Measurements from ENCODE around the gene ITGAD.

ITGAD gene

DNA sequence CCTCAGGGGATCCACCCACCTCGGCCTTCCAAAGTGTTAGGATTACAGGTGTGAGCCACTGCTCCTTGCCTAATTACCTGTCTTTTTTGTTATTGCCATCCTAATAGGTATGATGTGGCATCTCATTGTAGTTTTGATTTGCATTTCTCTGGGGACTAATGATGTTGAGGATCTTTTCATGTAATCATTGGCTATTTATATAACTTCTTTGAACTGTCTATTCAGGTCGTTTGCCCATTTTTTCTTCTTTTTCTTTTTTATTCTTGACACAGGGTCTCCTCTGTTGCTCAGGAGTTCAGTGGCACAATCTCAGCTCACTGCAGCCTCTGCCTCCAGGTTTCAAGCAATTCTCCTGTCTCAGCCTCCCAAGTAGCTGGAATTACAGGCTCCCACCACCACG lies 77.5 kb downstream of the ITGAD start:
- no peak for TF ChIP-seq TCF12 (IDR thresholded peaks at IDR 0.05; ENCODE audit: low read depth)

GRCh38 chr16:31471241-31471874 lies 78.2 kb downstream of the ITGAD start:
- TF ChIP-seq USF1 (IDR thresholded peaks at IDR 0.05): no peak
- TF ChIP-seq CEBPB (IDR thresholded peaks at IDR 0.05): no peak
- no peak for TF ChIP-seq TCF12 (IDR thresholded peaks at IDR 0.05; ENCODE audit: low read depth)
- TF ChIP-seq EP300 (IDR thresholded peaks at IDR 0.05; ENCODE audit: borderline replicate concordance): no peak
- TF ChIP-seq FOXM1 (IDR thresholded peaks at IDR 0.05; ENCODE audit: borderline replicate concordance, low read depth): no peak
- no peak for TF ChIP-seq YY1 (IDR thresholded peaks at IDR 0.05; ENCODE audit: low read depth)
- no peak for TF ChIP-seq EGR1 (IDR thresholded peaks at IDR 0.05)
- no peak for TF ChIP-seq NFIC (IDR thresholded peaks at IDR 0.05)
- no peak for TF ChIP-seq TAF1 (IDR thresholded peaks at IDR 0.05; ENCODE audit: low read depth)
- TF ChIP-seq, protein P1, sequence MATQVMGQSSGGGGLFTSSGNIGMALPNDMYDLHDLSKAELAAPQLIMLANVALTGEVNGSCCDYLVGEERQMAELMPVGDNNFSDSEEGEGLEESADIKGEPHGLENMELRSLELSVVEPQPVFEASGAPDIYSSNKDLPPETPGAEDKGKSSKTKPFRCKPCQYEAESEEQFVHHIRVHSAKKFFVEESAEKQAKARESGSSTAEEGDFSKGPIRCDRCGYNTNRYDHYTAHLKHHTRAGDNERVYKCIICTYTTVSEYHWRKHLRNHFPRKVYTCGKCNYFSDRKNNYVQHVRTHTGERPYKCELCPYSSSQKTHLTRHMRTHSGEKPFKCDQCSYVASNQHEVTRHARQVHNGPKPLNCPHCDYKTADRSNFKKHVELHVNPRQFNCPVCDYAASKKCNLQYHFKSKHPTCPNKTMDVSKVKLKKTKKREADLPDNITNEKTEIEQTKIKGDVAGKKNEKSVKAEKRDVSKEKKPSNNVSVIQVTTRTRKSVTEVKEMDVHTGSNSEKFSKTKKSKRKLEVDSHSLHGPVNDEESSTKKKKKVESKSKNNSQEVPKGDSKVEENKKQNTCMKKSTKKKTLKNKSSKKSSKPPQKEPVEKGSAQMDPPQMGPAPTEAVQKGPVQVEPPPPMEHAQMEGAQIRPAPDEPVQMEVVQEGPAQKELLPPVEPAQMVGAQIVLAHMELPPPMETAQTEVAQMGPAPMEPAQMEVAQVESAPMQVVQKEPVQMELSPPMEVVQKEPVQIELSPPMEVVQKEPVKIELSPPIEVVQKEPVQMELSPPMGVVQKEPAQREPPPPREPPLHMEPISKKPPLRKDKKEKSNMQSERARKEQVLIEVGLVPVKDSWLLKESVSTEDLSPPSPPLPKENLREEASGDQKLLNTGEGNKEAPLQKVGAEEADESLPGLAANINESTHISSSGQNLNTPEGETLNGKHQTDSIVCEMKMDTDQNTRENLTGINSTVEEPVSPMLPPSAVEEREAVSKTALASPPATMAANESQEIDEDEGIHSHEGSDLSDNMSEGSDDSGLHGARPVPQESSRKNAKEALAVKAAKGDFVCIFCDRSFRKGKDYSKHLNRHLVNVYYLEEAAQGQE (IDR thresholded peaks at IDR 0.05; ENCODE audit: low read depth): no peak
- no peak for TF ChIP-seq ZBTB7A (IDR thresholded peaks at IDR 0.05; ENCODE audit: low read depth)
- TF ChIP-seq RAD21 (IDR thresholded peaks at IDR 0.05; ENCODE audit: low read depth): no peak
- no peak for TF ChIP-seq TEAD4 (IDR thresholded peaks at IDR 0.05)
- TF ChIP-seq MAX (IDR thresholded peaks at IDR 0.05): no peak

DNA sequence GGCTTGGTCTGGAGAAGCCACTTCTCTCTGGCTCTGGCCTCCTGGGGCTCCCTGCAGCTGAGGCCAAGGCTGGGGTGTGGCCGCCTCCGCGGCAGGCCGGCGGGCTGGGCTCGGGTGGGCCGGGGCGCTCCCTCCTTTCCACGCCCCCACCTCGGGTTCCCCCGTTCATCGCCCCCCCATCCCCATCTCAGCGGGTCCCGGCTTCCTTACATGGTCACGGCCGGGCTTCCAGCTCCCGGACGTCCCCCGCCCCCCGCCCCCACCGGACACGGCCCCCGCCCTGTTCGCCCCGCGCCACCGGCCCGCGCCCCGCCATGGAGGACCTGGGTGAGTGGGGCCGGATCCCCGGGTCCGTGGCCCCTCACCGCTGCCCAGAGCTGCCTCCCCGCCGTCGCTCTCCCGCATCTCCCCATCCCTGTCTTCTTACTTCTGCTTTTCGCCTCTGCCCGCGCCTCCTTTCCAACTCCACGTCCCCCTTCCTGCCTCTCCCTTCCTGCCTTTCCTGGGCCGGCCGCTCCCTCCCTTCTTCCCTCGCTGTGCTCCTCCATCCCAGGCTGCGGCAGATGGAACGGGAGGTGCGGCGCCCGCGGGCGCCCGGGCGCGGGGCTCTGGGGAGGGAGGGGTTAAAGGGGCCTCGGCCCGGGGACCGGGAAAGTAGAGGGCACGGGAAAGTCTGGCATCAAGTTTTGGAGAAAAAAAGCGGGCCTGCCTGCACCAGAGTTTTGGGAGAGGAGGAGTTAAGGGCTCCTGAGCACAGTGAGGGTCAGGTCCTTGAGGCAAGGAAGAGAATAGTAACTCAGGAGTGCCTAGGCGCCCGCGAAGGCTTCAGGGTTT lies 79.0 kb downstream of the ITGAD start, which contains the start of gene TGFB1I1:
Gene TGFB1I1, plus strand, starts transcription at position 278 of the 834 bp plus-strand sequence. Its CDS starts 37 bp downstream, at position 315.
- TF ChIP-seq YY1 (IDR thresholded peaks at IDR 0.05; ENCODE audit: low read depth): peak; percentile 23; the same call in 1 of the 2 replicates
- no peak for TF ChIP-seq ZBTB7A (IDR thresholded peaks at IDR 0.05; ENCODE audit: low read depth)
- TF ChIP-seq TAF1 (IDR thresholded peaks at IDR 0.05; ENCODE audit: low read depth): 0 out of 2 replicates have a peak, but pooled peaks have one; percentile 38
- TF ChIP-seq FOXM1 (IDR thresholded peaks at IDR 0.05; ENCODE audit: borderline replicate concordance, low read depth): no peak

GRCh38 chr16:31472709-31473203 lies 79.6 kb downstream of the ITGAD start:
- no peak for TF ChIP-seq EP300 (IDR thresholded peaks at IDR 0.05; ENCODE audit: borderline replicate concordance)
- peak; percentile 42; the same call in 1 of the 2 replicates for TF ChIP-seq RAD21 (IDR thresholded peaks at IDR 0.05; ENCODE audit: low read depth)
- no peak for TF ChIP-seq CREB1 (IDR thresholded peaks at IDR 0.05; ENCODE audit: low read depth)
- TF ChIP-seq TAF1 (IDR thresholded peaks at IDR 0.05; ENCODE audit: low read depth): peak; percentile 44
- TF ChIP-seq MAX (IDR thresholded peaks at IDR 0.05): peak; percentile 19; the same call in 1 of the 2 replicates
- TF ChIP-seq USF1 (IDR thresholded peaks at IDR 0.05): no peak
- TF ChIP-seq TEAD4 (IDR thresholded peaks at IDR 0.05): no peak
- peak; percentile 90 for TF ChIP-seq NFIC (IDR thresholded peaks at IDR 0.05)
- peak; percentile 22; the same call in 1 of the 2 replicates for TF ChIP-seq TCF12 (IDR thresholded peaks at IDR 0.05; ENCODE audit: low read depth)
- TF ChIP-seq ZBTB7A (IDR thresholded peaks at IDR 0.05; ENCODE audit: low read depth): no peak
- TF ChIP-seq EGR1 (IDR thresholded peaks at IDR 0.05): no peak
- TF ChIP-seq, protein P1 (IDR thresholded peaks at IDR 0.05; ENCODE audit: low read depth): no peak
- TF ChIP-seq FOXM1 (IDR thresholded peaks at IDR 0.05; ENCODE audit: borderline replicate concordance, low read depth): peak; percentile 85
- TF ChIP-seq YY1 (IDR thresholded peaks at IDR 0.05; ENCODE audit: low read depth): peak; percentile 49; the same call in 1 of the 2 replicates
- no peak for TF ChIP-seq CEBPB (IDR thresholded peaks at IDR 0.05)

- TF ChIP-seq FOXM1 (IDR thresholded peaks at IDR 0.05; ENCODE audit: borderline replicate concordance, low read depth) (no peak), CEBPB (IDR thresholded peaks at IDR 0.05) (no peak), USF1 (IDR thresholded peaks at IDR 0.05) (no peak), TEAD4 (IDR thresholded peaks at IDR 0.05) (no peak), EP300 (IDR thresholded peaks at IDR 0.05; ENCODE audit: borderline replicate concordance) (no peak), RAD21 (IDR thresholded peaks at IDR 0.05; ENCODE audit: low read depth) (no peak), CREB1 (IDR thresholded peaks at IDR 0.05; ENCODE audit: low read depth) (no peak), EGR1 (IDR thresholded peaks at IDR 0.05) (no peak), TCF12 (IDR thresholded peaks at IDR 0.05; ENCODE audit: low read depth) (no peak)
- TF ChIP-seq, protein P1 (IDR thresholded peaks at IDR 0.05; ENCODE audit: low read depth): no peak
Measured at GRCh38 chr16:31473264-31473984, 80.3 kb downstream of the ITGAD start.

Data from Ishikawa (cell line).